Endodermal cell (in vitro differentiated cells): ENCODE measurements around the gene ATXN7. TPM values are rescaled to one million over a fixed set of nuclear protein-coding genes. Genes with fewer than 3 reads are reported as not detected.

Source experiments
- DNase-seq: peaks from one replicate; pipeline ENCODE4 v3.0.0-alpha.2; 2017
- H3K27ac ChIP-seq: 2 replicates; pipeline ENCODE4 v1.5.1; 2013; ENCODE audit warnings: mild to moderate bottlenecking, low read depth, low read length, moderate library complexity
- H3K27me3 ChIP-seq: 2 replicates; pipeline ENCODE4 v1.6.1; 2013; ENCODE audit warnings: mild to moderate bottlenecking, low read length, moderate library complexity; ENCODE audit not compliant: insufficient read depth, control insufficient read depth, poor library complexity, severe bottlenecking
- H3K36me3 ChIP-seq: 2 replicates; pipeline ENCODE4 v1.7.0; 2013; ENCODE audit warnings: mild to moderate bottlenecking, low read length, moderate library complexity; ENCODE audit not compliant: control insufficient read depth, insufficient read depth
- H3K4me1 ChIP-seq: one replicate; pipeline ENCODE4 v1.7.0; 2013; ENCODE audit warnings: low read length; ENCODE audit not compliant: control insufficient read depth, insufficient read depth
- H3K4me3 ChIP-seq: 2 replicates; pipeline ENCODE4 v1.5.1; 2013; ENCODE audit warnings: mild to moderate bottlenecking, low read length, moderate library complexity
- H3K9ac ChIP-seq: 2 replicates; pipeline ENCODE4 v1.6.1; 2013; ENCODE audit warnings: mild to moderate bottlenecking, low read length, moderate library complexity; ENCODE audit not compliant: poor library complexity, severe bottlenecking; ENCODE audit errors: extremely low read depth
- H3K9me3 ChIP-seq: 2 replicates; pipeline ENCODE4 v1.6.1; 2013; ENCODE audit warnings: mild to moderate bottlenecking, low read length, moderate library complexity; ENCODE audit not compliant: control insufficient read depth
- H3K27ac Mint-ChIP-seq: 2 replicates; pipeline ENCODE4 v1.8.0; 2020; ENCODE audit warnings: mixed read lengths
- H3K27me3 Mint-ChIP-seq: 2 replicates; pipeline ENCODE4 v1.8.0; 2021; ENCODE audit warnings: mild to moderate bottlenecking, mixed read lengths; ENCODE audit not compliant: insufficient read depth
- H3K36me3 Mint-ChIP-seq: 2 replicates; pipeline ENCODE4 v1.8.0; 2020; ENCODE audit warnings: low read depth, mixed read lengths
- H3K4me1 Mint-ChIP-seq: 2 replicates; pipeline ENCODE4 v1.8.0; 2020; ENCODE audit warnings: mixed read lengths
- H3K4me3 Mint-ChIP-seq: 2 replicates; pipeline ENCODE4 v1.8.0; 2020; ENCODE audit warnings: mild to moderate bottlenecking, moderate library complexity, mixed read lengths
- H3K9me3 Mint-ChIP-seq: 2 replicates; pipeline ENCODE4 v1.8.0; 2020; ENCODE audit warnings: mild to moderate bottlenecking, mixed read lengths
- WGBS, 2 experiments: methylation state at CpG; one replicate each; pipeline versions ENCODE4 v1.1.5 to v1.1.7; 2013; ENCODE audit warnings: missing lambda C conversion rate in 2 of 2, mixed read lengths in 1 of 2; ENCODE audit not compliant: insufficient coverage in 1 of 2, insufficient read length in 1 of 2; 5-methylcytosine and 5-hydroxymethylcytosine counted together
- total RNA-seq, 2 donors: library from RNA; stranded (reverse); fragmentation: NEBNext Ultra II Directional in 1 of 2; extraction: Animal tissue kit (Norgen Biotek cat#: 25700) in 1 of 2; gene quantifications; 2 replicates in 1 of 2; 3 replicates in 1 of 2; pipeline ENCODE4 v1.2.1, GENCODE V29; 2021
- TF ChIP-seq, protein P1 (sequence below): fragments of 200-600 bp; sonication (generic); conservative IDR thresholded peaks from 2 replicates; pipeline ENCODE4 v1.5.0; 2021; ENCODE audit warnings: antibody characterized with exemption, mild to moderate bottlenecking

The ATXN7 gene
- total RNA-seq, 2 donors from 2014 or later: 28.1 to 28.8 TPM

DNA sequence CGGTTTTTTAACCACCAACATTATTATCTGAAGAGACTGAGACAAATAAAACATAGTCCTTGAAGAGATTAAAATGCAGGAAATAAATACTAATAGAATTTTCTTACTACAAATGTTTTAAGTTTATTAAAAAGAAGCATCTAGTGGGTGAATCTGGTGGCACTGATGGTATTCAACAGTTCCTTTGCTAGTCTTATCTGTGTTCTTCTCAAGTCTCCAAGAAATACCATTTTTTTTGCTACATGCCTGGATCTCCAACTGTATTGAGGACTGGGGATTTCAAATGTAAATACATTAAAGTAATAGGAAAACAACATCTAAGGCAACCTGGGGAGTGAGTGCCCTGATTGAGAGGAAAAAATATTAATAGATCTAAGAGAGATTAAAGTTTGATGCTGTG, 22.0 kb upstream of the ATXN7 start:
- peaks cover 12% of the 10 kb centered on the region for H3K4me1 Mint-ChIP-seq
- H3K27me3 Mint-ChIP-seq: no peaks in the 10 kb centered on the region
- TF ChIP-seq, protein P1, sequence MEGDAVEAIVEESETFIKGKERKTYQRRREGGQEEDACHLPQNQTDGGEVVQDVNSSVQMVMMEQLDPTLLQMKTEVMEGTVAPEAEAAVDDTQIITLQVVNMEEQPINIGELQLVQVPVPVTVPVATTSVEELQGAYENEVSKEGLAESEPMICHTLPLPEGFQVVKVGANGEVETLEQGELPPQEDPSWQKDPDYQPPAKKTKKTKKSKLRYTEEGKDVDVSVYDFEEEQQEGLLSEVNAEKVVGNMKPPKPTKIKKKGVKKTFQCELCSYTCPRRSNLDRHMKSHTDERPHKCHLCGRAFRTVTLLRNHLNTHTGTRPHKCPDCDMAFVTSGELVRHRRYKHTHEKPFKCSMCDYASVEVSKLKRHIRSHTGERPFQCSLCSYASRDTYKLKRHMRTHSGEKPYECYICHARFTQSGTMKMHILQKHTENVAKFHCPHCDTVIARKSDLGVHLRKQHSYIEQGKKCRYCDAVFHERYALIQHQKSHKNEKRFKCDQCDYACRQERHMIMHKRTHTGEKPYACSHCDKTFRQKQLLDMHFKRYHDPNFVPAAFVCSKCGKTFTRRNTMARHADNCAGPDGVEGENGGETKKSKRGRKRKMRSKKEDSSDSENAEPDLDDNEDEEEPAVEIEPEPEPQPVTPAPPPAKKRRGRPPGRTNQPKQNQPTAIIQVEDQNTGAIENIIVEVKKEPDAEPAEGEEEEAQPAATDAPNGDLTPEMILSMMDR: no peak

DNA sequence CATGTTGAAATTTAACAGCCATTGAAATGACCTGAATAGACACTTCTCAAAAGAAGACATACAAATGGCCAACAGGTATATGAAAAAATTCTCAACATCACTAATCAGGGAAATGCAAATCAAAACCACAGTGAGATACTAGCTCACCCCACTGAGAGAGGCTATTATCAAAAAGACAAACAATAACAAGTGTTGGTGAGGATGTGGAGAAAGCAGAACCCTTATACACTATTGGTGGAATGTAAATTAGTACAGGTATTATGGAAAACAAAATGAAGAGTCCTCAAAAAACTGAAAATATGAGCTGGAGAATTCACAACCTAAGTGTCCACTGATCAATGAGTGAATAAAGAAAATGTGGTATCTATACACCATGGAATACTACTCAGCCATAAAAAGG, 21.5 kb upstream of the ATXN7 start:
- H3K27me3 Mint-ChIP-seq: no peaks in the 10 kb centered on the region
- Histone ChIP-seq H3K4me3 (no peak overlapping the region), H3K27ac (no peak overlapping the region), H3K4me1 (no peaks in the 10 kb centered on the region), H3K9me3 (no peaks in the 10 kb centered on the region), H3K27me3 (no peaks in the 10 kb centered on the region), H3K9ac (no peak overlapping the region), H3K36me3 (peaks cover 27% of the 10 kb centered on the region)
- TF ChIP-seq, protein P1: no peak
- peaks cover 3% of the 10 kb centered on the region for H3K9me3 Mint-ChIP-seq
- peaks cover 16% of the 10 kb centered on the region for H3K4me1 Mint-ChIP-seq
- no peak overlapping the region for H3K4me3 Mint-ChIP-seq
- DNase-seq: no peak
- no peak overlapping the region for H3K27ac Mint-ChIP-seq
- peaks cover 18% of the 10 kb centered on the region for H3K36me3 Mint-ChIP-seq

More for the DNA sequence above, 22.0 kb upstream of the ATXN7 start:
- no peaks in the 10 kb centered on the region for H3K9me3 ChIP-seq
- WGBS, 2 experiments: no CpG with 5 or more reads among the region's 1 CpG
- peaks cover 3% of the 10 kb centered on the region for H3K9me3 Mint-ChIP-seq
- no peak for DNase-seq
- H3K36me3 ChIP-seq: peaks cover 26% of the 10 kb centered on the region
- no peak overlapping the region for H3K27ac ChIP-seq
- H3K4me3 ChIP-seq: no peak overlapping the region
- H3K27ac Mint-ChIP-seq: no peak overlapping the region
- H3K9ac ChIP-seq: no peak overlapping the region
- peaks cover 19% of the 10 kb centered on the region for H3K36me3 Mint-ChIP-seq
- no peaks in the 10 kb centered on the region for H3K4me1 ChIP-seq
- no peak overlapping the region for H3K4me3 Mint-ChIP-seq
- no peaks in the 10 kb centered on the region for H3K27me3 ChIP-seq

DNA sequence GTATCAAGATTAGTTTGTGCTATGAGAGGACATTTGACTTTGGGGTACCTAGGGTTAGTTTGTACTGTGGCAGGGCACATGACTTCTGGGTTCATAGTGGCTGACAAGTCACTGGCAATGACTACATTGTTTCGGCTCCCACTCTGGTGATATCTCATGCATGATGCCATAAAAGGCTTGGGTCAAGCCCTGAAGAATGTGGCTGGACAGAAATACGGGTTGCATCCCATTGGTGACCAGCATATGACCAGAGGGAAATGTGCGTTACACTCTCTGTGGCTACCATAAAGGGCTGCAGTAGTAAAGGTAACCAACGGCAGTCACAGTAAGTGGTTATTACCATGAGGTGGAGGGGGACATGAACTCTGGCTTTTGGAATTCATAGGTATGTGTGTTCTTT, 18.5 kb upstream of the ATXN7 start:
- Histone ChIP-seq H3K27me3 (no peaks in the 10 kb centered on the region), H3K9ac (no peak overlapping the region), H3K4me3 (no peak overlapping the region), H3K36me3 (peaks cover 12% of the 10 kb centered on the region), H3K9me3 (no peaks in the 10 kb centered on the region), H3K27ac (no peak overlapping the region), H3K4me1 (peaks cover 5% of the 10 kb centered on the region)
- Mint-ChIP-seq H3K27ac (peak overlapping the region; percentile 74), H3K27me3 (no peaks in the 10 kb centered on the region), H3K36me3 (peaks cover 18% of the 10 kb centered on the region), H3K4me1 (peaks cover 44% of the 10 kb centered on the region), H3K4me3 (no peak overlapping the region), H3K9me3 (peaks cover 3% of the 10 kb centered on the region)
- DNase-seq: no peak
- TF ChIP-seq, protein P1: no peak
- WGBS, 2 experiments: 93 to 97% methylated on average over 4 of the region's 4 CpGs
